Gastrocnemius medialis (tissue), 4 donors: Measurements from ENCODE around the gene UQCC2. TPM values are rescaled to one million over a fixed set of nuclear protein-coding genes. Genes with fewer than 3 reads are reported as not detected.
A peak's percentile ranks its signal among the peaks of the same experiment; 100 is the strongest.

ENCODE experiments used
- ATAC-seq, 2 donors: fragments of 150-250 bp; one replicate each; pipeline ENCODE4 v1.9.1; 2016
- DNase-seq, 2 donors: peaks; one replicate each; pipeline ENCODE4 v3.0.0-alpha.2; 2019
- H3K27ac ChIP-seq, 4 donors: fragments of 200-600 bp; sonication (generic); 1 replicate in 1 of 4; 2 replicates in 3 of 4; pipeline ENCODE4 v1.5.1; 2016 to 2018; ENCODE audit warnings: mild to moderate bottlenecking in 2 of 4, moderate library complexity in 1 of 4
- H3K27me3 ChIP-seq, 3 donors: fragments of 200-600 bp; sonication (generic) in 2 of 3; 1 replicate in 1 of 3; 2 replicates in 2 of 3; pipeline versions ENCODE4 v1.5.1 to v1.6.0; 2016 to 2019; ENCODE audit warnings: mild to moderate bottlenecking in 1 of 3, moderate library complexity in 1 of 3
- H3K36me3 ChIP-seq, 2 donors: fragments of 200-600 bp; sonication (generic) in 1 of 2; one replicate each; pipeline ENCODE4 v1.5.1; 2017 to 2018
- H3K4me1 ChIP-seq, 2 donors: fragments of 200-600 bp; sonication (generic) in 1 of 2; one replicate each; pipeline ENCODE4 v1.5.1; 2016 to 2017; ENCODE audit warnings: mild to moderate bottlenecking in 2 of 2
- H3K4me3 ChIP-seq, 4 donors: fragments of 200-600 bp; sonication (generic) in 3 of 4; 1 replicate in 1 of 4; 2 replicates in 3 of 4; pipeline ENCODE4 v1.5.1; 2016 to 2019; ENCODE audit warnings: mild to moderate bottlenecking in 2 of 4
- H3K9me3 ChIP-seq, 3 donors: fragments of 200-600 bp; sonication (generic) in 2 of 3; 1 replicate in 1 of 3; 2 replicates in 2 of 3; pipeline ENCODE4 v1.5.1; 2016 to 2019
- POLR2A ChIP-seq, 2 donors: fragments of 450-650 bp; IDR thresholded peaks; one replicate each; pipeline ENCODE4 v1.6.1; 2017; ENCODE audit warnings: antibody characterized with exemption in 2 of 2, mild to moderate bottlenecking in 2 of 2, moderate library complexity in 2 of 2
- in situ Hi-C, 4 donors: fragments of 200-750 bp; cut with MboI; loops; one replicate each; pipeline versions ENCODE4 v1.15.0 to v1.8.0; 2017; ENCODE audit warnings: low sequenced_read_pairs in 4 of 4
- intact Hi-C: fragments of 100-400 bp; cut with DNase I; formaldehyde crosslinking; loops from one replicate; pipeline ENCODE4 v1.15.1; 2023; ENCODE audit warnings: low total_unique reads
- total RNA-seq, 4 donors: library from RNA; depleted of rRNA; stranded (reverse); fragments of >200 nt; gene quantifications; one replicate each; pipeline versions ENCODE4 v1.1.0 to v1.2.3, GENCODE V29; 2016
- TF ChIP-seq, protein P1 (sequence below), 5 experiments: fragments of 450-650 bp in 3 of 5; fragments of 200-600 bp in 2 of 5; sonication (generic) in 2 of 5; IDR thresholded peaks in 4 of 5; conservative IDR thresholded peaks in 1 of 5; 1 replicate in 4 of 5; 2 replicates in 1 of 5; pipeline ENCODE4 v1.5.1; 2016 to 2019; ENCODE audit warnings: antibody characterized with exemption in 5 of 5, mild to moderate bottlenecking in 3 of 5, moderate library complexity in 3 of 5

The UQCC2 gene
- total RNA-seq, 4 donors from 2014 or later = 50.7 to 101 (median 63.5) TPM

DNA sequence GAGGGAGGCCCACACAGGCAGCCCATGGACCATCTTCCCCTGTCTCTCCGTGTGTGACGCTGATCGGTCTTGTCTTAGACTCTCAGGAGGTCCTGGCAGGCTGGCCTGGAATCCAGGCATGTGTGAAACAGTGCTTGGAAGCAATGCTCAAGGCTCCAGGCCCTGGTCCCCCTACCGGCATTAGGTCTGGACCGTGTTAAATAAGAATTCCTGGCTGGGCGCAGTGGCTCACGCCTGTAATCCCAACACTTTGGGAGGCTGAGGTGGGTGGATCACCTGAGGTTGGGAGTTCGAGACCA lies 22.2 kb upstream of the UQCC2 start:
- no peak for ATAC-seq
- peak in 1 of 2 donors; percentile 65 for DNase-seq
- intact Hi-C loops = no loop called here
- Histone ChIP-seq H3K27ac (peak overlapping the region; percentile 98 to 100 (median 100)), H3K36me3 (peaks cover 4 to 37% of the 10 kb centered on the region in 2 donors), H3K4me3 (peak overlapping the region in 1 of 4 donors; percentile 22), H3K27me3 (no peaks in the 10 kb centered on the region), H3K9me3 (no peaks in the 10 kb centered on the region), H3K4me1 (peaks cover 83 to 89% of the 10 kb centered on the region in 2 donors)
- in situ Hi-C loops = loop anchor here in 1 of 4 donors (25.0 kb wide), 1 partner anchor 554 kb away; no protein-coding TSS in a partner anchor
- TF ChIP-seq POLR2A (IDR thresholded peaks at IDR 0.05) = no peak
- TF ChIP-seq, protein P1, sequence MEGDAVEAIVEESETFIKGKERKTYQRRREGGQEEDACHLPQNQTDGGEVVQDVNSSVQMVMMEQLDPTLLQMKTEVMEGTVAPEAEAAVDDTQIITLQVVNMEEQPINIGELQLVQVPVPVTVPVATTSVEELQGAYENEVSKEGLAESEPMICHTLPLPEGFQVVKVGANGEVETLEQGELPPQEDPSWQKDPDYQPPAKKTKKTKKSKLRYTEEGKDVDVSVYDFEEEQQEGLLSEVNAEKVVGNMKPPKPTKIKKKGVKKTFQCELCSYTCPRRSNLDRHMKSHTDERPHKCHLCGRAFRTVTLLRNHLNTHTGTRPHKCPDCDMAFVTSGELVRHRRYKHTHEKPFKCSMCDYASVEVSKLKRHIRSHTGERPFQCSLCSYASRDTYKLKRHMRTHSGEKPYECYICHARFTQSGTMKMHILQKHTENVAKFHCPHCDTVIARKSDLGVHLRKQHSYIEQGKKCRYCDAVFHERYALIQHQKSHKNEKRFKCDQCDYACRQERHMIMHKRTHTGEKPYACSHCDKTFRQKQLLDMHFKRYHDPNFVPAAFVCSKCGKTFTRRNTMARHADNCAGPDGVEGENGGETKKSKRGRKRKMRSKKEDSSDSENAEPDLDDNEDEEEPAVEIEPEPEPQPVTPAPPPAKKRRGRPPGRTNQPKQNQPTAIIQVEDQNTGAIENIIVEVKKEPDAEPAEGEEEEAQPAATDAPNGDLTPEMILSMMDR (IDR thresholded peaks at IDR 0.05 in 4 of 5, conservative IDR thresholded peaks at IDR 0.05 in 1 of 5) = no peak

DNA sequence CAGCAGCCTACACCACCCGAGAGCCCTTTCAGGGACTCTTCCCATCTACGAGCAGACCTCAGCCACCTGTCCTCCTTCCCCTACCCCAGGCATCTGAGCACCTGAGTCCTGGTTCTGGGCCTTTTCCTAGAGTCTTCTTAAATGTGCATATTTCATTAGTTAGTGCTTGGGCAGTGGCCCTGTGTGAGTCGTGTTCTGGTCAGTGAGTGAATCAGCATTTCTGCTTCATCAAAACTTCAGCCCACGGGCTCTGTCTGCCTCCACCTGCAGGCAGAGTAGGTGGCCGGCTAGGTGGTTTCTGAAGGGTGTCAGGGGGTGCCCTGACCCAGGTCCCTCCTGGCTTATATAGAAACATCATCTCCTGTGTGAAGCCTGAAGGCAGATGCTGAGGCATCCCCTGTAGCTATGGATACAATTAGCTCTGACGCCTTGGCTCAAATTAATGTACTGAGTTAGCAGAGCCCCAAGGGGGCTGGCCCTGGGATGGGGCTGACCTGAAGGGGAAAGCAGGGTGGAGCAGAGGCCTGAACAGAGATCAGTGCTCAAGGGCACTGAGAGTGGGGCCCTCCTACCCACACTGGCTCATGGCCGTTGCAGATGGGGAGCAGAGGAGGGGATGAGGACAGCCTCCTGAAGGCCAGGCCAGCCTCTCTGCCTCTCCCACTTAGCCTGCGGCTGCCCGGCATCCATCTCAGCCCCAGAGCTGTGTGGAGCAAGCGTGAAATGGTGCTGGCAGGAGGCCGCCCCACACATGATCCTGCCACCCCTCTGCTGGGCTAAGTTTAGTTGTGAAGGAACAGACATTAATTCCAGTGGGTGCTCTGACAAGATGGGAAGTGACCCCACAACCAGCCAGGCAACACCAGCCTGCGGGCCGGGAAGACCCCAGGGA lies 21.6 kb upstream of the UQCC2 start:
- intact Hi-C loops = loop anchor here (1.0 kb wide), 1 partner anchor 14 kb away; no protein-coding TSS in a partner anchor
- TF ChIP-seq, protein P1 (IDR thresholded peaks at IDR 0.05 in 4 of 5, conservative IDR thresholded peaks at IDR 0.05 in 1 of 5) = no peak
- TF ChIP-seq POLR2A (IDR thresholded peaks at IDR 0.05) = peak in 1 of 2 donors; percentile 9
- no peak for ATAC-seq
- peak overlapping the region; percentile 98 to 100 (median 100) for H3K27ac ChIP-seq
- peak overlapping the region in 1 of 4 donors; percentile 22 for H3K4me3 ChIP-seq
- DNase-seq = peak in 1 of 2 donors; percentile 68
- no peaks in the 10 kb centered on the region for H3K27me3 ChIP-seq
- no peaks in the 10 kb centered on the region for H3K9me3 ChIP-seq
- peaks cover 84 to 89% of the 10 kb centered on the region in 2 donors for H3K4me1 ChIP-seq
- H3K36me3 ChIP-seq = peaks cover 4 to 35% of the 10 kb centered on the region in 2 donors
- in situ Hi-C loops = loop anchor here in 1 of 4 donors (25.0 kb wide), 1 partner anchor 554 kb away; no protein-coding TSS in a partner anchor

DNA sequence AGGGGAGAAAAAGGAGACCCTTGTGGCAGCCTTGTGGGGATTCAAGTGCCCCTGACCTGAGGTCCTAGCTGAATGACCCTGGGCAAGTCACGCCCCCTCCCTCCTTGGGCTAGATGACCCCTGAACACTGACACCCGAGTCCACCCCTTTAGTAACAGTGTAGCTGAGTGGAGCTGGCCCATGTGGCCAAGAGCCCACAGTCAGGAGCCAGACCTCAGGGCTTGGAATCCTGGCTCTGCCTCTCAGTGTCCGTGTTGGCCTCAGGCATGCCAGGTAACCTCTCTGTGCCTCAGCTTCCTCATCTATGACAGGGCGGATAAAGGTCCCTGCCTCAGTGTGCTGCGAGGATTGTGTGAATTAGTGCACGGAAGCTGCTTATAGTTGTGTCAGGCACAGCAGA lies 20.9 kb upstream of the UQCC2 start:
- H3K36me3 ChIP-seq = peaks cover 7 to 42% of the 10 kb centered on the region in 2 donors
- H3K4me1 ChIP-seq = peaks cover 84 to 92% of the 10 kb centered on the region in 2 donors
- H3K27ac ChIP-seq = peak overlapping the region; percentile 98 to 100 (median 100)
- H3K4me3 ChIP-seq = no peak overlapping the region
- intact Hi-C loops (loop anchor here (1.0 kb wide), 1 partner anchor 15 kb away; no protein-coding TSS in a partner anchor), in situ Hi-C loops (loop anchor here in 1 of 4 donors (25.0 kb wide), 1 partner anchor 555 kb away; no protein-coding TSS in a partner anchor)
- H3K27me3 ChIP-seq = no peaks in the 10 kb centered on the region
- ATAC-seq (peak; percentile 29 to 35), DNase-seq (peak; percentile 75 to 93)
- H3K9me3 ChIP-seq = no peaks in the 10 kb centered on the region
- TF ChIP-seq, protein P1 (IDR thresholded peaks at IDR 0.05 in 4 of 5, conservative IDR thresholded peaks at IDR 0.05 in 1 of 5) = no peak
- peak; percentile 27 to 57 for TF ChIP-seq POLR2A (IDR thresholded peaks at IDR 0.05)

DNA sequence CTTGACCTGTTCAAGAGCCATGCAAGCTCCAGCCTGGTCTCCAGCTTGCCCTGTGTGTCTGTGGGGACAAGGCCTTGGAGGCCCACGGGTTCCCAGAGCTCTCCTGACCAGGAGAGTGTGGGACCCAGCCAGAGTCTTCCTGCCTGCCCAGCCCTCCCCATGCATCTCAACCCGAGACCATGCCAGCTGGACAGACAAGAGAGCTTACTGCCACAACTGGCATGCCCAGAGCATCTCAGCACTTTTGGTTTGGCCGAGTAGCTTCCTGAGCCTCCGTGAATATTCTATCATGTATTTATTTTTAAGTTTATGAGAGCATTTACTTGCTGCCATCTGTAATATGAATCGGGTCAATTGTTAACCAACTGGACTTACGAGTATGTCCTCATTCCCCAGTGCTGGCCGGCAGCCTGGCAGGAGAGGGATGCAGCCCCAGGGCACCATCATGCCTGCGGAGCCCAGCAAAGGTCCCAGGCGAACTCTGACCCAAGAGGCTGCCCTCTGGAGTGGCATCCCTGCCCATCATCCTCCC lies 20.3 kb upstream of the UQCC2 start:
- H3K27me3 ChIP-seq = no peaks in the 10 kb centered on the region
- peaks cover 10 to 43% of the 10 kb centered on the region in 2 donors for H3K36me3 ChIP-seq
- in situ Hi-C loops = loop anchor here in 1 of 4 donors (25.0 kb wide), 1 partner anchor 555 kb away; no protein-coding TSS in a partner anchor
- peak overlapping the region; percentile 98 to 100 (median 100) for H3K27ac ChIP-seq
- H3K4me1 ChIP-seq = peaks cover 84 to 92% of the 10 kb centered on the region in 2 donors
- H3K4me3 ChIP-seq = peak overlapping the region; percentile 4 to 41 (median 22)
- DNase-seq (peak; percentile 90 to 97), ATAC-seq (peak; percentile 40 to 45)
- intact Hi-C loops = loop anchor here (1.0 kb wide), 1 partner anchor 15 kb away; no protein-coding TSS in a partner anchor
- TF ChIP-seq, protein P1 (IDR thresholded peaks at IDR 0.05 in 4 of 5, conservative IDR thresholded peaks at IDR 0.05 in 1 of 5) = no peak
- peak; percentile 57 to 58 for TF ChIP-seq POLR2A (IDR thresholded peaks at IDR 0.05)
- no peaks in the 10 kb centered on the region for H3K9me3 ChIP-seq
